Measurements from ENCODE around the gene NUDT4. TPM values are rescaled to one million over a fixed set of nuclear protein-coding genes. Genes with fewer than 3 reads are reported as not detected.

The NUDT4 gene
- total and polyA plus RNA-seq, 2 of the 13 experiments (the other 11 are each of a cell fraction or from before 2014, with no cell fraction given) = 37.3 to 70.1 TPM

DNA sequence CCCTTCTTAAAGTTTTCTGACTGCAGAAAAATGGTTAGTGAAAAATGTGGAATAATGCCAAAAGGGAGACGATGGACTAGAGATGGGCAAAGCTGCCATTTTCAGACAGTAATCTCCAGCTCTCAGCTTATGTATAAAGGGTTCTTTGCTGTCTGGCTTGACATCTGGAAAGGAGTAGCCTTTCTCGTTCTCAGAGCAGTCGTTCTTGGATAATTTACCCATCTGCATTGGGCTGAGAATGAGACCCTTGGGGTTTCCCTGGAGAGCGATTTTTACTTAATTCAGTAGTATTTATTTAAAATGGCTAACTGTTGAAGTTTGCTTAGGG lies 1.2 kb downstream of the NUDT4 start:
- peak overlapping the region; percentile 78 to 88 (median 80) for H3K4me3 ChIP-seq (replicated peaks in 1 of 3; ENCODE audit: insufficient read depth in 1 of 3, low read depth in 2 of 3, low read length in 3 of 3)
- BruUV-seq (replicated peaks) = no TSS peak
- ATAC-seq (no peak), DNase-seq (ENCODE audit: low spot score) (no peak), FAIRE-seq (no peak)
- H3K4me2 ChIP-seq (ENCODE audit: low read depth, low read length) = peak overlapping the region; percentile 64
- peaks cover 43% of the 10 kb centered on the region for H4K20me1 ChIP-seq (ENCODE audit: insufficient read depth, low read length)
- CTCF ChIA-PET (ENCODE audit: low intra/inter-chr PET ratio, low total read pairs) = no interaction called here
- peak overlapping the region; percentile 81 for H3K9ac ChIP-seq (ENCODE audit: insufficient read depth, low read depth, low read length)
- intact Hi-C loops (cut with micrococcal nuclease; ENCODE audit: unreplicated experiment) = loop anchor here (2.0 to 5.0 kb wide), 2 partner anchors 252 to 392 kb away; no protein-coding TSS in a partner anchor
- WGBS (ENCODE audit: low lambda C conversion rate) = 0% methylated on average over 4 of the region's 4 CpGs
- H3K4me1 ChIP-seq (ENCODE audit: insufficient read depth, low read length) = peaks cover 56% of the 10 kb centered on the region
- POLR2A ChIA-PET = no interaction called here
- no peaks in the 10 kb centered on the region for H3K9me3 ChIP-seq (ENCODE audit: low read length)
- peaks cover 3 to 12% of the 10 kb centered on the region in 2 experiments; a peak in 3 of 5 replicates for H3K36me3 ChIP-seq (replicated peaks in 1 of 2; ENCODE audit: control insufficient read depth in 1 of 2, insufficient read depth in 2 of 2, low read length in 2 of 2)
- in situ Hi-C loops (cut with HindIII; ENCODE audit: extremely low pct_ligation_motif_present, low pct_unique_long_range_greater_than_20kb) = loop anchor here (25.0 kb wide), 1 partner anchor 242 kb away; no protein-coding TSS in a partner anchor
- no peak overlapping the region for H2AFZ ChIP-seq (ENCODE audit: low read length)
- H3K27ac ChIP-seq (ENCODE audit: extremely low read length, insufficient read depth, low read length) = peak overlapping the region; percentile 64
- H3K79me2 ChIP-seq (ENCODE audit: insufficient read depth, low read length) = peaks cover 79% of the 10 kb centered on the region
- no peaks in the 10 kb centered on the region; a peak in 1 of 5 replicates for H3K27me3 ChIP-seq (ENCODE audit: control insufficient read depth in 1 of 2, insufficient read depth in 2 of 2, low read length in 2 of 2)
- no peak for TF ChIP-seq EZH2 (conservative IDR thresholded peaks at IDR 0.05; ENCODE audit: low read depth, low read length)
- TF ChIP-seq SIX4 (CRISPR knock-in tag; IDR thresholded peaks at IDR 0.05) = 0 out of 2 replicates have a peak, but pooled peaks have one; percentile 4
- TF ChIP-seq ATF4 (CRISPR knock-in tag; IDR thresholded peaks at IDR 0.05) = 0 out of 4 replicates have a peak, but pooled peaks of 1 of the 2 experiments have one; percentile 1

DNA sequence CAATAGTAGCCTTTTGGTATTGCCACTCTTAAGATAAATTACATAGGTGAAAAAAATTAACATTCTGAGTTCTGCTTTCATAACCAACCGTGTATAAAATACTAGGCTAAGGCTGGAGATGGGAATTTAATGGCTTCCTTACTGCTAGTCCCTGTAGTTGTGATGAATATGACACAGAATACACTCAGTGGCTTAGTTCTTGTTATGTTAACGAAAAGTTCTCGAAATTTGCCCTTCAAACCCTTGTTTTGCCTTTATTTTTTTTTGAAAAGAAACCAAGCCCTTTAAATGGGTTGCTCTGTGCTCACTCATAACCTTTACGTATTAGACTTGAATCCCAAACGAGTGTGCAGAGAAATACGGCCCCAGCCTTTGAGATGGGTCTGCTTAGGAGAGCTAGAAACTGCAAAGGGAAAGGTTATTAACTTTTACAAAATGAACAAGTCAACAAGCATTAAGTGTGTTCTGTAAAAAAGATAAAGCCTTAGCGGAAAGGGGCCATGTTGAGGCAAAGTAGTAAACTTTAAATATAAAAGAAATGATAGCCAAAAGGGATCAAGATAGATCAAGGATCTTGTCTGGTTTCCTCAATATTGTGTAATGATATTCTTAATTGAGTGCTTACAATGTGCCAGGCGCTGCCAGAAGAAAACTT lies 1.7 kb downstream of the NUDT4 start:
- H3K9ac ChIP-seq (ENCODE audit: insufficient read depth, low read depth, low read length) = peak overlapping the region; percentile 81
- WGBS (ENCODE audit: low lambda C conversion rate) = 2% methylated on average over 8 of the region's 8 CpGs
- CTCF ChIA-PET (ENCODE audit: low intra/inter-chr PET ratio, low total read pairs) = no interaction called here
- POLR2A ChIA-PET = no interaction called here
- in situ Hi-C loops (cut with HindIII; ENCODE audit: extremely low pct_ligation_motif_present, low pct_unique_long_range_greater_than_20kb) (loop anchor here (25.0 kb wide), 1 partner anchor 242 kb away; no protein-coding TSS in a partner anchor), intact Hi-C loops (cut with micrococcal nuclease; ENCODE audit: unreplicated experiment) (loop anchor here (2.0 to 5.0 kb wide), 2 partner anchors 252 to 393 kb away; no protein-coding TSS in a partner anchor)
- H2AFZ ChIP-seq (ENCODE audit: low read length) = no peak overlapping the region
- peaks cover 54% of the 10 kb centered on the region for H3K4me1 ChIP-seq (ENCODE audit: insufficient read depth, low read length)
- TSS peak; percentile 67 for BruUV-seq (replicated peaks)
- no peaks in the 10 kb centered on the region; a peak in 1 of 5 replicates for H3K27me3 ChIP-seq (ENCODE audit: control insufficient read depth in 1 of 2, insufficient read depth in 2 of 2, low read length in 2 of 2)
- TF ChIP-seq ZNF264 (CRISPR knock-in tag; IDR thresholded peaks at IDR 0.05) (no peak), SAP130 (CRISPR knock-in tag; IDR thresholded peaks at IDR 0.05; ENCODE audit: low read depth) (0 out of 2 replicates have a peak, but pooled peaks have one; percentile 3), GZF1 (CRISPR knock-in tag; IDR thresholded peaks at IDR 0.05) (peak; percentile 89; the same call in 1 of the 2 replicates), ZNF317 (CRISPR knock-in tag; IDR thresholded peaks at IDR 0.05) (0 out of 2 replicates have a peak, but pooled peaks have one; percentile 19), AFF4 (CRISPR knock-in tag; IDR thresholded peaks at IDR 0.05) (0 out of 2 replicates have a peak, but pooled peaks have one; percentile 57), REL (CRISPR knock-in tag; conservative IDR thresholded peaks at IDR 0.05) (no peak), MIXL1 (CRISPR knock-in tag; IDR thresholded peaks at IDR 0.05) (0 out of 2 replicates have a peak, but pooled peaks have one; percentile 14), GATAD2A (CRISPR knock-in tag; IDR thresholded peaks at IDR 0.05) (peak; percentile 16; the same call in 1 of the 2 replicates), TAF1 (CRISPR knock-in tag; IDR thresholded peaks at IDR 0.05) (peak; percentile 33; the same call in 1 of the 2 replicates)
- ATAC-seq (no peak), FAIRE-seq (no peak), DNase-seq (ENCODE audit: low spot score) (no peak)
- peak overlapping the region; percentile 64 for H3K27ac ChIP-seq (ENCODE audit: extremely low read length, insufficient read depth, low read length)
- H3K4me3 ChIP-seq (replicated peaks in 1 of 3; ENCODE audit: insufficient read depth in 1 of 3, low read depth in 2 of 3, low read length in 3 of 3) = peak overlapping the region; percentile 78 to 88 (median 80)
- H4K20me1 ChIP-seq (ENCODE audit: insufficient read depth, low read length) = peaks cover 48% of the 10 kb centered on the region
- peak overlapping the region; percentile 64 for H3K4me2 ChIP-seq (ENCODE audit: low read depth, low read length)
- peaks cover 83% of the 10 kb centered on the region for H3K79me2 ChIP-seq (ENCODE audit: insufficient read depth, low read length)
- H3K36me3 ChIP-seq (replicated peaks in 1 of 2; ENCODE audit: control insufficient read depth in 1 of 2, insufficient read depth in 2 of 2, low read length in 2 of 2) = peaks cover 3 to 12% of the 10 kb centered on the region in 2 experiments; a peak in 3 of 5 replicates
- H3K9me3 ChIP-seq (ENCODE audit: low read length) = no peaks in the 10 kb centered on the region

Measured in HepG2 (cell line).